NCI-H774 (cell line): Measurements from ENCODE around the gene MTCL1.

Source experiments
- DNase-seq: peaks from one replicate; lab custom pipeline; 2025; lab: John Stamatoyannopoulos, UW

Gene MTCL1

DNA sequence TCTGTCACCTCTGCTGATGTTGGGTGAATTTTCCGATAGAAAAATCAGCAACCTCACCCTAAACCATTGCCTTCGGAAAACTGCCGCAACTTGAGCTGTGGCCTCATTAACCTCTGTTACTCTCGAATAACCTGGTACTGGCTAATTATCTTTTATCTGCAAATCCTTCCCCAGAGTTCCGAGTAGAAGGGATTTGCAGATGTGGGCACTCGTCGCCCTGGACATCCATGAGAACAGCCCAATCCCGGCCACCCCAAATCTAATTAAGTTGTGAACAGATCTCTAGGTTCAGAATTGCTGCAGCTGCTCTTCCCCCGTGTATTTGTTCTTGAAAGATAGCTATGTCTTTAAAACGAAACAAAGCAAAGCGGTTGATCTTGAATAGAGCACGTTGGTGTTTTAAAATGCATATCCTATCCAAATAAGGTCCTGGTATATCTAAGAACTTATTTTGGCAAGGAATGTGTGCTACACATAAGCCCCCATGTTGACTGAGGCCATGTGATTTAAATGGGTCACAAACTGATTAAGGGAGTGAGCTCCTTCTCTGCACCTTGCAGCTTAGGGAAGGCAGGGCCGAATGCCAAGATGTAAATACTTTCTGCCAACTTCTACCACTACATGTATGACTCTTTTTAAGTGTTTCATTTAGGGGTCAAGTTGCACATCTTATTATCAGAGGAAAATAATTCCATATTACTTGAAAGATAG lies 88.2 kb downstream of the MTCL1 start:
- DNase-seq: no peak

DNA sequence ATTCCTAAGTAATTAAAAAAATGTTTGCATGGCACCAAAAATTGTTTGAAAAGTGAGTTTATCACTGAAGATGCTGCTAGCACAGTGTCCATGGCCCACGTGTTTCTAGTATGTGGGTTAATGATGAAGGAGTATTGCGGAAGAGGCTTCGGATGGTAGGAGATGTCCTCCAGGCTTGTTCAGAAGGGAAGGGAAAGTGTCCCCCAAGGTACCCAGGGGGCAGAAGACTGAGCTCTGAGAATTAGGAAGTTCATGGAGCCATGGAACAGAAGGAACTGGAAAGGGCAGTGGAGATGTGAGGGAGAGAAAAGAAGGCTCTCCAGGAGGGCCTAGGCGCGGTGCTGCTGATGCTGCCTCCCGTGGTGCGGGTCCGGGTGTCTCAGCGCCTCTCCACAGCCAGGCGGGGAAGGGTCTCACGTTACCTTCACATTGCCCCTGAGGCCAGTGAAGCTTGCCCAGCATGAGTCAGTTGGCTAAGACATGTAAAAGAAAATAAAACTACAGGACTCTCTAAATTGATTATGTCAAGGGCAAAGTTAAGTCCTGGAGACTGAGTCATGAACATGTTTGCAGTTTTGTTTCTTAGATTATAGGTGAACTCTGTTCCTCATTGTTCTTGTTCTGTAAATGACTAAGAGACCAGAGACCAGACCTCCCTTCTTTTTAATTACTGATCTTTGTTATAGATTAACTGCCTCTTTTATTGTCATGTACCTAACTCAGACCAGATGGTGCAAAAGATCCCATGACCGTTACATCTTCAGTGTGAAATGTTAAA lies 89.0 kb downstream of the MTCL1 start:
- DNase-seq: no peak

DNA sequence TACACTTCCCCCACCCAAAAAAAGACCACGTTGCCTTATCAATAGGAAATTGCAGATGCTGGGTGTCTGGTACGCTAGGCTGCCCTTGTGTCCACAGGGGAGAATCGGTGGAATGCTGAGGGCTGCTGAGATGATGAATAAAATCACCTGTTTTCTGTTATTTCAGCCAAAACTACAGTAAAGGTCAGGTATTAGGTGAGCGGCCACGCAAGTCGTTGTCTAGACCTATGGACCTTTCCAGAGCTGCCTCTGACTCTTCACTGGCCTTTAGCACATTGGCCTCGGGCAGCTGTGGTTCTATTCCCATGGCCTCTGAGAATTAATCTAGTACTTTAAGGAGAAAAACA lies 89.6 kb downstream of the MTCL1 start:
- no peak for DNase-seq

DNA sequence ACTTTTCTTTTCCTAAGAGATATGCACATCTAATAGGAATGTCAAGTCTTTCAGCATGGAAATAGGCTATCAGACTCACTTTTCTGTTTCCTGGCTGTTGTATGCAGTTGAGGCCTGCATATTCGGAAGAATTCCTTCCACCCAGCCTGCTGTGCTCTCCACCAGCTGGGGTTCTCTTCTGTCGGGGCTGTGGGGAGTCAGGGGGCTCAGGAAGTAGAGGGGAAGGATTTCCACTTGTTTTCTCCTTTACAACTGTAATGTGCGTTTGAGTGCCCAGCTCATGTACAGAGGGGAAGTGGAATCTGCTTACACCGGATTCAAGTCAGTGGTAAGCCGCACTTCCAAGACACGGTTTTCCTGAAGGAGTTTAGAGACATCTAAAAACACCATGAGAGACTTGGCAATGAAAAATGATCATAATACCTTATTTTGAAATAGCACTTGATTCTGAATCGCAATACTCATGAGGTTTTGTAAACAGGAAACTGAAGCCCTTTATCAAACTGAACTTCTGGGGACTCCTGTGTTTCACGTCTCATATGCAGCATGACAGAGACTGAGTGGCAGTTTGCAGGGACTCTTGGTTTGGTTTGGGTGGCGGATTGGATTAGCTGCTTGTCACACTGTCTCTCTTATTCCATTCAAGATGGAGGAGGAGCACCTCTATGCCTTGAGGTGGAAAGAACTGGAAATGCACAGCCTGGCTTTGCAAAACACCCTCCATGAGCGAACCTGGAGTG lies 90.4 kb downstream of the MTCL1 start:
- DNase-seq: no peak

DNA sequence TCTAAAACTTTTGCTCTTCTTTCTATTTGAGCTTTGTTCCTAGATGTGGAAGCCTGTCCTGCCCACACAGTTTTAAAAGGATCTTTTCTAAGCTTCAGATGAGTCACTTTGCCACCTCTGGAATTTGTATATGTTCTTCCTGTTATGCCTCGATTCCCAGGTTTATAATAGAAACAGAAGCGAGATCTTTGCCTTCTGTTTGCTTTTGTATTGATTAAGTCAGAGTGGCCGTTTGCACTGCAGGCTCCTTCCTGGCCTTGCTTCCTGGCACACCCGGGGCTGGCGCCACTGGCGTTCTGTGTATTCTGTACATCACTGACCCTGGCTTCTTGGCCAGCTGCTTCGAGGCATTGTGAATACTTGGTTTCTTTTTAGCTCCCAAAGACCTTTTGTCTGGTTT lies 91.8 kb downstream of the MTCL1 start:
- DNase-seq: no peak

DNA sequence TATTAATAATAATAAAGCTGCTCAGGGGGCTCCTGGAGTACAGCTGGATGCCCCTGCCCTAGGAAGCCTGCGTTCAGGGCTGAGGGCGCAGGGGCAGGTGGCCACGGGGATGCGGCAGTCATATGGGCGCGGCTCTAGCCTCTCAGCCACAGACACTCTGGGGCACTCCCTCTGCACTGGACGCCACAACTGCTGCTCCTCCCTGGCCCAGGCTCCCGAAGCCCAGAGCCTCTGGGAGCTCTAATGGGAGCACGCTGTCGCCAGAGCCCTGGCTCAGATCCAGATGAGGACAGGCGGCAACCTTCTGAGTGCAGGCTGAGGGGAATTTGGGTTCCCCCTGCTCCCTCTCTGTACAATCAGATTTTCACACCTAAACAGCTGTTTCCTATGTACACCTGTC lies 93.6 kb downstream of the MTCL1 start:
- no peak for DNase-seq

DNA sequence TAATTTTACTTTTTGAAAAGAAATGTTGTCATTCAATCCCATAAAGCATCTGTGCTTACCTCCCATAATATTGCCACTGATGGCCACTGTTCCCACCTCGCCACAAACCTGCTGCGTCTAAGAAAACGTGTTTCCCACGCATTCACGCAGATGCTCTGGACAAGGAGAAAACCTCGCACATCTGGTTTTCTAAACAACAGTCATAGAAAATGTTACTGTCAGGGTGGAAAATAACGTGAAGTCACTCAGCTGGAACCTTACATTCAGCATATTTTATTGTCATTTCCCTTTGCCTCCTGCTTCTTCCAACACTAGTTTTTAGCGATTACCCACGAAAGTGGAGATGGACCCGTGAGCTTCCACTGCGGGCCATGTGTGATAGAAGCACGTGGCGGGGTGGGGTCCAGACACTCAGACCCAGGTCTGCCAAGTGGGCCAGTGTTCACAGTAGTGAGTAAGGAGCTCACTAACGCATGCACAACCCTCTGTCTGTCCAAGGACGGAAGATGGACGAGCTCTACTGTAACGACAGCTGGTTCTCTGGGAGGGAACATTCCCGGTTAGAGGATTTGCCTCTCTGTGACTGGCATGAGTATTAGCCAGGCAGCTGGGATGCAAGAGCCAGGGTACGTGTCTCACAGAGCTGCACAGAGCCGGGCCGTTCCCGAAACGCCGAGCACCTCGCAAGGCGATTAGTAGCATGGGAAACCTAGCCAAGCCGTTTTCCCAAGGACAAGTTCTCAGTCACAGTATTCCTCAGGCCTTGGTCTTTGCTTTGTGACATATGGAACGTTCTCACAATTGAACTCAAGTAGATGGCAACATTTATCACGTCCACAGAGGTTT lies 94.5 kb downstream of the MTCL1 start:
- no peak for DNase-seq

DNA sequence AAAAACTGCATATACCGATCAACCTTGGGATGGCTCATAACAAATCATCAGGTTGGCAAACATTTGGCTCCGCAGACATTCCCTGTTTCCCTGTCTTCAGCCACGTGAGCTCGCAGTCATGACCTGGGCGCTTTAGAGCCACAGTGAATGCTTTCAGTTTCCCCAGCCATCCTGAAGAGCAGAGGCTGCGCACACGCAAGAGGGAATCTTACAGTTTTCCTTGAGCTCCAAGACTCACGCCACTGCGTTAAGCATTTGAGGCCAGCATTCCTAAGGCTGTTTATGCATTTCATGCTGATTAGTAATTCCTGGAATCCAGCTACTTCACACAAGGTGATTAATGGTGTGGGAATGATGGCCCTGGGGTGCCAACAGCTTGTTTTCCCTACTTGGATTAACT lies 95.1 kb downstream of the MTCL1 start:
- DNase-seq: no peak

DNA sequence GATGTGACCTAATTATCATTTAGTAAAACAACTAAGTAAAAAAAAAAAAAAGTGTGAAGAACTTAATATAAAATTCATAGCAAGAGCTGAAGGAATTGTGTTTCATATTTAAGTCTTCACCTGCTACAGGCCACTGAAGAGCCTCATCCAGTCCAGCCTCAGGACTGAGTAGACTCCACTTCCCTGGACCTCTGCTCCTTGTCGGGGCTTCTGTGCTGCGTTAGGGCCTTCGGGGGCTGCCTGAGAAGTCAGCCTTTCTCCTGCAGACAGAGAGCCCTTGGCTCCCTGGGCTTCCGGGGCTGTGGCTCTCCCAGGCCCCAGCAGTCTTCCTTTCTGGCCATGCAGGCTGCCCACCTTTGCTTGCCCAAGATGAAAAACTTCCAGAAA lies 95.5 kb downstream of the MTCL1 start:
- no peak for DNase-seq

DNA sequence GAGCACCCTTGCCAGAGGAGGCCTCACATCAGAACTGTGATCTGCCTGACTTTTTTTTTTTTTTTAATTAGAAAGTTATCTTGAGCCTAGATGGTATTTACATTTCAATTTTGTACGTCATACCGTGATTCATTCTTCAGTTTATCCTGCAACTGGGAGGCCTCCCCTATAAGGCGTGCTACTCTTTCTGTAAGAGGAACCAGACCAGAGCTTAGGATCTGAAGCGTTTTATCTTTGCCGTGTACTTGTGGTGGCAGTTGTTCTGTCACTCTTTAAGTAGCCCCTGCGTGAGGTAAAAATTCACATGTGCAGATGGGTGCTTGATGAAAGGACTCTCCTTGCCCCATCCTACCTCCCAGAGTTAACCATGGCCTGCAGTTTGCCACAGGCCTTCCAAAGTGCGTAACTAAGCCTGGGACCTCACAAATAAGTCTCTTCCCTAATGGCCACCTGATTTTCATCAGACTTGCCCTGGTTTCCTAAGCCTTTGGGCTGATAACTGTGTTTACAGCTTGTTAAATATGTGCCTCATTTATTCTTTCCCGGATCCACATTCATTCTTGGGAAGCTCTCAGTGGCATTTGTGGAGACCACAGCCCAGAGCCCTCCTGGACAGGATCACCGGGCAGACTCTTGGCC lies 96.0 kb downstream of the MTCL1 start:
- DNase-seq: no peak

DNA sequence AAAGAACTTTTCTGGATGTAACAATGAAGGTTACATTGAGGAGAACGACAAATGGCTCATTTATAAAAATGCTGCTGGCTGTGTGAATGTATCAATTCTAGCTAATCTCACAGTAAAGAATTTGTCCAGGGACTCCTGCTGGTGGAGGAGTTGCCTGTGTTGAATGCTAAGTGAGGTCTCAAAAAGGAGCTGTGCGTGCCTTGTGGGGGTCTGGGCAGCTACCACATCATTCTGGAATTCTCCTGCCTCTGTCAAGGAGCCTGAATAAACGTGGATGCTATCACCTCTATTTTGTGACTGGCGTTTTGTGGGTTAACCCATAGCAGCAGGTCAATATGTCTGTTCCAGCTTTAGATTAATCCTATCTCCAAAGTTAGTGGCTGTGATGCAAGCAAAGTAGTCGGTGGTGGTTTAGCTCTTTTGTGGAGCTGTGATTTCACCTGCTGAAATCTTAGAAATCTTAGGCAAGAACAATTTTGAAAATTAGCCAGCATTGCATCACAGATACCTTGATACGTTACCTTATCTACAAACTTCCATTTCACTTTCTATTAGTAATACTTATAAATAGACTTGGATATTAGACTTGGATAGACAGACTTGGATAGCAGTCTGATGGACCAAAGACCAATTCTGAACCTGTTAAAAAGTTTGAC lies 96.8 kb downstream of the MTCL1 start:
- no peak for DNase-seq

DNA sequence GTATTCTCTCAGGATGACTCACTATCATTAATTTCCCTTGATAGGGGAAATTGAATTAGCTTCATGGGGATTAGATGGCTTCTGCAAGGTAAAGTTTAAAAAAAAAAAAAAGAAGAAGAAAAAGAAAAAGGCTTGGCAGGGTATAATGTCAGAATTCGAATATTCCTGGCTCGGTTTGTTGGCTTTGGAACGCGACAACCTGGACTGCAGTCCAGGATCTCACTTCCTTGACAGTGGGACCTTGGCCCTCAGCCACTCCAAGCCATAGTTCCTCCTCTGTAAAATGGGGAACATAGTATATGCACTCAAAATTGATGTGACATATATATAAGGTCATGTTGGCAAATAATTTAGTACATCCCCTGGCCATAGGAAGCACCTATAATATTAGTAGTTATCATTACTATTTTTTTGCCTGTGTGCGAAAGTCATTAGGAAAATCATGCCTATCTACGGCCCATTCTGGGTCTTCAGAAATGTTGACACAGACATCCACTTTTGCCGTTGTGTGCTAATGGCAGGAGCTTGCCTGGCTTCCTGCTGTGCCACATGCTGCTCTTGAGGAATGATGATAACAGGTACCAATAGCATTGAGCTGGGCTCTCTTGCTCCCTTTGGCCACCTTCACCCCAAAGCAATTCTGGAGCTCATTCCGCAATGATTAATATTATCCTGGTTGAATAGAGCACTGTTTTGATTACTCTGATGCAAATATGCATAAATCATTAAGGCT lies 97.9 kb downstream of the MTCL1 start:
- no peak for DNase-seq

DNA sequence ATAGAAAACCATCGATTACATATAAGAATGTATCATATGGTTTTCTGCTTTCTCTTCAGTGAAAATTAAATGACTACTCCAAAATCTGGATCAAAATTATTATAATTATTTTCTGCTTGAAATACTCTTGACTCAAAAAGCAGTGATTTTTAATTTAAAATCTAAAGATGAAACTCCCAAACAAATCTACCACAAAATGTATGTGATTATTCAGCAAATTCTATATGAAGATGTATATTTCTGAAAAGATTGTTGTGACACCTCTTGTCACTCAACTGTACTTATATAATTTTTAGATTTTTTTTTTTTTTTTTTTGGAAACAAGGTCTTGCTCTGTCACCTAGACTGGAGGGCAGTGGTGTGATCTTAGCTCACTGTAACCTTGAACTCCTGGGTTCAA lies 98.6 kb downstream of the MTCL1 start:
- no peak for DNase-seq

DNA sequence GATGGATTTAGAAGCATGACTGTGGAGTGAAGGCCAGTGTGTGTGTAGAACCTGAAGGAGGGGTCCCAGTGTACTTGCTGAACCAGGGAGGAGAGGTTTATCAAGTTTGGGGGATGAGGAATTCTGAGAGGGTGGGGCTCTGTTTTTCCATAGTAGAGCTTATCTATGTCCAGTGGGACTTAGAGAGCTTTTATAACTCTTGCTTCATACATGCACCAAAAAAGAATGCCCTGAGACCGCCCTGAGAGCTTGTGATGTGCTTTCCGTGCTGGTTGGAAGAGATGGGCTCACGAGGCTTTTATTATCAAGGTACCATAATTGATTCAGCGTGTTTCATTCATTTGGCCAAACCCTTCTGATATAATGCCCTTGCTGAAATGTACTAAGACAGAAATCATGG lies 100.2 kb downstream of the MTCL1 start:
- DNase-seq: no peak

DNA sequence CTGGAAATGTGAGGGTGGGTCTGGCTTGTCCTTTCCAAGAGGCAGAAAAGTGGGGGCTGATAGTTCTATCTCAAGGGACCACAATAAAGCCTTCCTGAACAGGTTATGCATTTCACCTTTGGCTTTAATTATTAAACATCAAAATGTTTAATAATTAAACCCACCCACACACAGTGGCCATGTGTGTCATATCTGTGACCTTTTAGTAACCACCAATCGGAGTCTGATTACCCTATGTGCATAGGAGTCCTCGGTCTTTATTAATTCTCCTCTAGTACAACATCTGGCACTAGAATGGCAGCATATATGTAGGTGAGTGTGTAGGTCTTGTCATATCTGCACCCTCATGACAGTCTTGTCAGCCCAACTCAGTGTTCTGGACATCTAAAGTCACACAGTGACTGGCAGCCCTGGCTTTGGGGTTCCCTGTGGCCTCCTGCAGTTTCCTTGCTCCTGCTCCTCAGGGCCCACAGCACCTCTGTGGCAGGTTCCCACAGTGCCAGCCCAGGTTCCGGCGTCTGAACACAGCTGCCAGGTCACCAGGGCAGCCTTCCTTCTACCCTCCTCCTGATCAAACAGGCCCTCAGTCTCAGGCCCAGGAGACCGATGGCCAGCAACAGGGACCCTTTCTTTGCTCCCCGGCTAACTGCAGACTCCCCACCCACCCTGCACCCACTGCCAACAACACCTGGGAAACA lies 100.9 kb downstream of the MTCL1 start:
- no peak for DNase-seq

DNA sequence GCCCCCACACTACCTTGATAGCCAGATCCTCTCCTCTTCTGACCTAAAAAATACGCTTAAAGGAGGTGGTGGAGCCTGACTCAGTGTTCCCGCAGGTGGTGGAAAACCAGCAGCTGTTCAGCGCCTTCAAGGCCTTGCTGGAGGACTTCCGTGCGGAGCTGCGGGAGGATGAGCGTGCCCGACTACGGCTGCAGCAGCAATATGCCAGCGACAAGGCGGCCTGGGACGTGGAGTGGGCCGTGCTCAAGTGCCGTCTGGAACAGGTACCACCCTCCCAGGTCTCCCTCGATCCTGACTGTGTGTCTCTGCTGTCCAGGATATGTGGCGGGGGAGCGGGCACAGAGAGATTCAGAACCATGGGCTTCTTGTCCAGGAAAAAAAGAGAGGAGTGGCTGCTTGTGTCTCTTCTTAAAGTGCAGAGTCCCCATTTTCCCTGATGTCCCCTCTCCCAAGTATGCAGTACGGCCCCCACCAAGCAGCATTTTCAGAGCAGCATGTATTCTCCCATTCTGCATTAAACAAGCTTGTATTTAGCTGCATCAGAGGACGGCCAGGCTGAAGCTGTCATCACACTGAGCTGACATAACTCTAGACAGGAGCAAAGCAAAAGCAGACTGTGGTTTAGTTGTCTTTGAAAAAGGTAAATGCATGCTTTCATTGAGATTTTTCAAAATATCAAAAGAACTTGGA lies 101.6 kb downstream of the MTCL1 start:
- no peak for DNase-seq

DNA sequence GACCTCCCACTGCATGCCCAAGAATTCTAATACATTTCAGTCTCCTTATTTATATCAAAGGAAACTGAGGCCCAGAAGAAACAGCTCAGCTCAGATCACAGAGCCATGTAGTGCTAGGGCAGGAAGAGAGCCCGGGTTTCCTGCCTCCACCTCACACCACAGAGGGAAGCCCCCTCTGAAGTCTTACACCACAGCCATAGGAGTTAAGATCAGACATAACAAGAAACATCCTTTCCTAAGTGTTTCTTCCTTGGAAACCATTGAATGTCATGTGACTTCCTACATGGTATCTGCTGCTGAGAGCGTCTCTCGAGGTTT lies 102.1 kb downstream of the MTCL1 start:
- no peak for DNase-seq

DNA sequence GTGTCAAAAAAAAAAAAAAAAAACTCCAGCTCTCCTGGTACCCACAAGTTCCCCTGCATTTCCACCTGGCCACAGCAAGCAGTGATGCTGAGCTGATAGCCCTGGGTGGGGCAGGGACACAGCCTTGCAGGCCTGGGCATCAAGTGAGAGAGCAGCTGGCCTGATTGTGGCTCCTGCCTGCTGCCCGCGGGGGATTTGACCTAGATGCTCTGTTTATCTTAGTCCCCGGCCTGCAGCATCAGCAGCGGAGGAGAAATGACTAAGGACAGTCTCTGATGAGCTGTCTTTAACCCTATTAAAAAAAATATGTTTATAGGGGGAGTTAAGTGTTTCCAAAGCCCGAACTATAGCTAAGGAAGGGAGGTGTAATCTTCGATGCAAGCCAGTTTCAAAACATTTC lies 102.6 kb downstream of the MTCL1 start:
- DNase-seq: no peak

DNA sequence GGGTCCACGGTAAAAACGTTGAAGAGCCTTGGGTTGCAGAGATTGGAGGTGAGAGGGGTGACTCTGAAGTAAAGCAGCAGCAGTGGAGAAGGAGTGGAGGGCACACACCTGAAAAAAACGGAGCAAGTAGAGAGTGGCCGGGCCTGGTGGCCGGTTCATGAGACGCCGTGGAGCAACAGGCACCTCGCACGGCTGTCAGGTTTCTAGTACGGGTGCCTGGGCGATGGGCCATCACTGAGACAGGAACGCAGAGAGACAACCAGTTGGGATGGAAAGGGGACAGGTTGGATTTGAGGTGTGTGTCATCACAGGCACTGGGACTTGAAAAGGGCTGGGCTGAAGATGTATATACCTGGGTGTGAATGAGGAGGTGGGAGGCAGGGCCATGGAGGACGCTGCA lies 104.2 kb downstream of the MTCL1 start:
- no peak for DNase-seq

DNA sequence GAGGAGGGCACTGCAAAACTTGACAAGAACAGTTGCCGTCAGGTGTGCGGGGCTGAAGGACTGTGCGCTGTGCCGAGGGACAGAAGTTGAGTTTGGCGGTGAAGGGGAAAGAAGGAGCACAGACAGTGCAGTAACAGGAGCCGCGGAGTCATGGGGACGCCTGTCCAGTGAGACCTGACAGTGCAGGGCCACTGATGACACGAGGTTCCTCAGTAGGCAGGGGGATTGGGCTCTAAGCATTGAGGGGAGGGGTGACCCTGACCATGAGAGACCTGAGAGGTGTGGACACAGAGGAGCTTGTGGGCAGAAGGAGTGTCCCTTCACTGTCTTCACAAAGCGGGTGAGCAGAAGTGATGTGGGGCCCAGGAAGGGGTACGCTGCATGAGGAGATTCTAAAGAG lies 104.8 kb downstream of the MTCL1 start:
- DNase-seq: no peak
